SK-N-MC (cell line): ENCODE data around the gene SLC9A5.
A peak's percentile ranks its signal among the peaks of the same experiment; 100 is the strongest.

Source experiments
- DNase-seq: peaks from one replicate; pipeline ENCODE4 v3.0.0-alpha.2; 2011; ENCODE audit warnings: low read depth, low spot score
- H3K27ac ChIP-seq: fragments of 200-600 bp; sonication (generic); 2 replicates; pipeline ENCODE4 v1.5.1; 2016; ENCODE audit warnings: mixed run types
- H3K36me3 ChIP-seq: fragments of 200-600 bp; sonication (generic); 2 replicates; pipeline ENCODE4 v1.6.1; 2017; ENCODE audit warnings: antibody characterized with exemption, low read length, mixed read lengths; ENCODE audit not compliant: insufficient read depth
- H3K4me3 ChIP-seq: fragments of 200-600 bp; sonication (generic); 2 replicates; pipeline ENCODE4 v1.5.1; 2016
- H3K9ac ChIP-seq: fragments of 200-600 bp; sonication (generic); 2 replicates; pipeline ENCODE4 v1.8.0; 2017; ENCODE audit warnings: mixed run types, mixed read lengths; ENCODE audit not compliant: insufficient read length
- H3K9me3 ChIP-seq: fragments of 200-600 bp; sonication (generic); 2 replicates; pipeline ENCODE4 v1.6.1; 2017; ENCODE audit warnings: low read depth, mild to moderate bottlenecking, antibody characterized with exemption, low read length, moderate library complexity, mixed read lengths
- EZH2 ChIP-seq: fragments of 200-600 bp; sonication (generic); IDR thresholded peaks from one replicate; pipeline ENCODE4 v1.6.1; 2017; ENCODE audit warnings: antibody characterized with exemption
- FOXP2 ChIP-seq: optimal IDR thresholded peaks from 2 replicates; pipeline ENCODE3; 2011; ENCODE audit warnings: mild to moderate bottlenecking, moderate library complexity; ENCODE audit not compliant: insufficient read depth; ENCODE audit errors: extremely low read length, control extremely low read depth
- POLR2AphosphoS5 ChIP-seq: IDR thresholded peaks from 2 replicates; pipeline ENCODE4 v1.6.1; 2012; ENCODE audit warnings: mild to moderate bottlenecking, low read depth, low read length, borderline replicate concordance

Gene SLC9A5, protein sequence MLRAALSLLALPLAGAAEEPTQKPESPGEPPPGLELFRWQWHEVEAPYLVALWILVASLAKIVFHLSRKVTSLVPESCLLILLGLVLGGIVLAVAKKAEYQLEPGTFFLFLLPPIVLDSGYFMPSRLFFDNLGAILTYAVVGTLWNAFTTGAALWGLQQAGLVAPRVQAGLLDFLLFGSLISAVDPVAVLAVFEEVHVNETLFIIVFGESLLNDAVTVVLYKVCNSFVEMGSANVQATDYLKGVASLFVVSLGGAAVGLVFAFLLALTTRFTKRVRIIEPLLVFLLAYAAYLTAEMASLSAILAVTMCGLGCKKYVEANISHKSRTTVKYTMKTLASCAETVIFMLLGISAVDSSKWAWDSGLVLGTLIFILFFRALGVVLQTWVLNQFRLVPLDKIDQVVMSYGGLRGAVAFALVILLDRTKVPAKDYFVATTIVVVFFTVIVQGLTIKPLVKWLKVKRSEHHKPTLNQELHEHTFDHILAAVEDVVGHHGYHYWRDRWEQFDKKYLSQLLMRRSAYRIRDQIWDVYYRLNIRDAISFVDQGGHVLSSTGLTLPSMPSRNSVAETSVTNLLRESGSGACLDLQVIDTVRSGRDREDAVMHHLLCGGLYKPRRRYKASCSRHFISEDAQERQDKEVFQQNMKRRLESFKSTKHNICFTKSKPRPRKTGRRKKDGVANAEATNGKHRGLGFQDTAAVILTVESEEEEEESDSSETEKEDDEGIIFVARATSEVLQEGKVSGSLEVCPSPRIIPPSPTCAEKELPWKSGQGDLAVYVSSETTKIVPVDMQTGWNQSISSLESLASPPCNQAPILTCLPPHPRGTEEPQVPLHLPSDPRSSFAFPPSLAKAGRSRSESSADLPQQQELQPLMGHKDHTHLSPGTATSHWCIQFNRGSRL

DNA sequence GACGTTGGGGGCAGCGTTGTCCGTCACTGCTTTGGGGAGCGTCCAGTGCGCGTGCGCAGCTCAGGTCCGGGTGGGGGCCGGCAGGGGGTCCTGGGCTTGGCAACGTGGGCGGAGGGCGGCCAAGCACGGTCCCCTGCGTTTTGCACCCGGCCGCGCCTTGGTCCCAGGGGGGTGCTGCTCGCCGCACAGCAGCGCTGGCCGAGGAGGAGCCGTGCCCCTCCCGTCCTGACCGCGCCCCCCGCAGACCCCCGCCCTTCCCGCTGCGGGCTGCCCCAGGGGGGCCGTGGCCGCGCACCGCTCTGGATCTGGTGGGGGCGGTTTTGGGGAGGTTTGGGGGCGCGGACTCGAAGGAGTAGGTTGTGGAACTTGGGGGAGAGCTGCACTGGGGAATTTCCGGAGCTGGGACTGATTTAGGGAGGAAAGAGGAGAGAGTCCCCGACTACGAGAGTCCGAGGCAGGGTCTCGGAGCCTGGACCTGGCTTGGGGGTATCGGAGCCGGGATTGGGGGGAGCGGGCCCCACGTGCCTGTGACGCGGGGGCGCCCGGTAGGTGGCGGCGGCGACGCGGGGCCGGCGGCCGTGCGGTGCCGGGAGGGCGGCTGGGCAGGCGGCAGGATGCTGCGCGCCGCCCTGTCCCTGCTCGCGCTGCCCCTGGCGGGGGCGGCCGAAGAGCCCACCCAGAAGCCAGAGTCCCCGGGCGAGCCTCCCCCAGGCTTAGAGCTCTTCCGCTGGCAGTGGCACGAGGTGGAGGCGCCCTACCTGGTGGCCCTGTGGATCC lies at the start of gene SLC9A5:
TSS of gene SLC9A5 (plus strand) at position 579 of the 777 bp plus-strand sequence. CDS start at position 615, 36 bp downstream.
- Histone ChIP-seq H3K27ac (no peak within 1 kb of the TSS), H3K36me3 (no peaks in the 10 kb centered on the region), H3K4me3 (peak within 1 kb of the TSS; percentile 82), H3K9me3 (no peaks in the 10 kb centered on the region), H3K9ac (peak within 1 kb of the TSS; percentile 37)
- DNase-seq = no peak
- no peak for TF ChIP-seq EZH2
- no peak for TF ChIP-seq FOXP2
- TF ChIP-seq POLR2AphosphoS5 = no peak

DNA sequence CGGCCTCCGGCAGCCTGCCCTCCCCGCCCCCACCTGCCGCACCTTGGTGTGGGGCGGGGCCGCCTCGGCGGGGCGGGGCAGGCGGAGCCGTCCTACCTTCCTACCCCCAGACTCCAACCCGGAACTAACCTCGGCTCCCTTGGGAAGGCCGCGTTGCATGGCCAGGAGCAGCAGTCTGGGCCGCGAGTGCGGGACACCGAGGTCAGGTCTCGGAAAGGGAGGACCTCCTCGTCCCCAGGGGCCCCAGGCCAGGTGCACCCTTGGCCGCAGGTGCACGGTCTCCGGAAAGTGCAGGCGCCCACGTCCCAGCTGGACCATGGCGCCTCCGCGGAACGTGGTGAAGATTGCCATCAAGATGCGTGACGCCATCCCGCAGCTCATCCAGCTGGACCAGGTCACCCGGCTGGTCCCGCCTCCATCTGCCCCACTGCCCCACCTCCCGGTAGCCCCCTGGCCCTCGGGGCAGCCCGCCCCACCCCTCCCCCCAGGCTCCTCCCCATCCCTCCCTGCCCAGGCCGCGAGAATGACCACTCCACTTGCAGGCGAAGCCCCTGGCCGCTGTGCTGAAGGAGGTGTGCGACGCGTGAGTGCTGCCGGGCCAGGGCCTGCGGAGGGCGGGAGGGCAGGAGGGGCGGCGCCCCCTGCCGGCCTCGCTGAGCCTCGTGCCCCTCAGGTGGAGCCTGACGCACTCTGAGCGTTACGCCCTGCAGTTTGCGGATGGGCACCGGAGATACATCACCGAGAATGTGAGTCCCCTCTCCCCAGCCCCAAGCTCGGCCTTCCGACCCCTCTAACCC lies 49.6 kb upstream of the SLC9A5 start, which contains the start of gene ELMO3:
TSS of gene ELMO3 (plus strand) at position 121 of the 797 bp plus-strand sequence. CDS start at position 317, 196 bp downstream.
- no peak within 1 kb of the TSS for H3K4me3 ChIP-seq
- peaks cover 17% of the 10 kb centered on the region; the same call in 1 of the 2 replicates for H3K36me3 ChIP-seq
- no peak within 1 kb of the TSS for H3K9ac ChIP-seq
- no peaks in the 10 kb centered on the region for H3K9me3 ChIP-seq
- no peak for DNase-seq
- H3K27ac ChIP-seq = no peak within 1 kb of the TSS
- TF ChIP-seq EZH2 = no peak
- no peak for TF ChIP-seq FOXP2
- no peak for TF ChIP-seq POLR2AphosphoS5

GRCh38 chr16:67199808-67200198 lies 49.0 kb upstream of the SLC9A5 start:
- H3K36me3 ChIP-seq = peaks cover 12% of the 10 kb centered on the region; the same call in 1 of the 2 replicates
- no peak for DNase-seq
- no peak overlapping the region for H3K9ac ChIP-seq
- no peak overlapping the region for H3K4me3 ChIP-seq
- H3K27ac ChIP-seq = no peak overlapping the region
- H3K9me3 ChIP-seq = no peaks in the 10 kb centered on the region
- TF ChIP-seq EZH2 = no peak
- TF ChIP-seq FOXP2 = no peak
- no peak for TF ChIP-seq POLR2AphosphoS5

- no peak overlapping the region for H3K27ac ChIP-seq
- no peak for DNase-seq
- no peaks in the 10 kb centered on the region for H3K9me3 ChIP-seq
- H3K9ac ChIP-seq = no peak overlapping the region
- H3K4me3 ChIP-seq = no peak overlapping the region
- H3K36me3 ChIP-seq = peaks cover 6% of the 10 kb centered on the region; the same call in 1 of the 2 replicates
- TF ChIP-seq POLR2AphosphoS5 = no peak
- no peak for TF ChIP-seq FOXP2
- TF ChIP-seq EZH2 = no peak
Observed at GRCh38 chr16:67200491-67200890, 48.3 kb upstream of the SLC9A5 start.

DNA sequence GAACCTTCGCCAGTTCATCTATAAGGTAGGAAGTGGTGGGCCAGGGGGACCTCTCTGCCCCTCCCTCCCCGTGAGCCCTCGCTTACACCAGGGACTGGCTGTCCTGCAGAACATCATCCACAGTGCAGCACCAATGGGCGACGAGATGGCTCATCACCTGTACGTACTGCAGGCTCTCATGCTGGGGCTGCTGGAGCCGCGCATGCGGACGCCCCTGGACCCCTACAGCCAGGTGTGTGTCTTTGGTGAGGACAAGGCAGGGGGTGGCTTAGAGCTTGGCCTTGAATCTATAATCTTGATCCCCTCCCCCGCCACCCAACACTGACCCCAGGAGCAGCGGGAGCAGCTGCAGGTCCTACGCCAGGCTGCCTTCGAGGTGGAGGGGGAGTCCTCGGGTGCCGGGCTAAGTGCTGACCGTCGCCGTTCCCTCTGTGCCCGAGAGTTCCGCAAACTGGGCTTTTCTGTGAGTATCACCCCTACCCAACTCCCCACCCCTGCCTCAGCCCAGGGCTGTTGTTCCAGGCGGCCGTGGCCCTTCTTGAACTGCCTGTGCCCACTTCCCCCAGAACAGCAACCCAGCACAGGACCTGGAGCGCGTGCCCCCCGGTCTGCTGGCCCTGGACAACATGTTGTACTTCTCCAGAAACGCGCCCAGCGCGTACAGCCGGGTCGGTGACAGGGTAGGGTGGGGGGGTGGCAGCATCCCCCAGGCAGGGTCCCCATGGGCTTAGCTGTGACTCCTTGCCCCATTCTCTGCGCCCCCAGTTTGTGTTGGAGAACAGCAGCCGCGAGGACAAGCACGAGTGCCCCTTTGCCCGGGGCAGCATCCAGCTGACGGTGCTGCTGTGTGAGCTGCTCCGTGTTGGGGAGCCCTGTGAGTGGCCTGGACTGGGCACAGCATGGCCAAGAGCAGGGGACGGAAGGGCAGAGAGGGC lies 47.1 kb upstream of the SLC9A5 start:
- Histone ChIP-seq H3K27ac (no peak overlapping the region), H3K4me3 (no peak overlapping the region), H3K9ac (no peak overlapping the region), H3K36me3 (no peaks in the 10 kb centered on the region; the same call in 1 of the 2 replicates), H3K9me3 (no peaks in the 10 kb centered on the region)
- DNase-seq = no peak
- no peak for TF ChIP-seq POLR2AphosphoS5
- TF ChIP-seq EZH2 = no peak

DNA sequence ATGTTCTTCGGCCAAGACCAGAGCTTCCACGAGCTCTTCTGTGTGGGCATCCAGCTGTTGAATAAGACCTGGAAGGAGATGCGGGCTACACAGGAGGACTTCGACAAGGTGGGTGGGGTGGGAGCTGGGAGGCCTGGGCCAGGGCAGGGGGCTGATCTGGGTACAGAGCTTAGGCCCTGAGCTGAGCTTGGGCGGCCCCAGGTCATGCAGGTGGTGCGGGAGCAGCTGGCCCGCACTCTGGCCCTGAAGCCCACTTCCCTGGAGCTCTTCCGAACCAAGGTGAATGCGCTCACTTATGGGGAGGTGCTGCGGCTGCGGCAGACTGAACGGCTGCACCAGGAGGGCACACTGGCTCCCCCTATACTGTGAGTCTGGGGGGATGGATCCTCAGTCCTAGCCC lies 46.4 kb upstream of the SLC9A5 start:
- Histone ChIP-seq H3K9ac (no peak overlapping the region), H3K27ac (no peak overlapping the region), H3K9me3 (no peaks in the 10 kb centered on the region), H3K4me3 (no peak overlapping the region), H3K36me3 (no peaks in the 10 kb centered on the region; the same call in 1 of the 2 replicates)
- no peak for DNase-seq
- no peak for TF ChIP-seq POLR2AphosphoS5
- TF ChIP-seq EZH2 = no peak
- TF ChIP-seq FOXP2 = no peak
